T-helper 2 cell treated with Interferon-gamma antibody and Interleukin-4, amounts not matched to agents 5 μg/mL and 100 μg/mL, for 36 hours (primary cell): ENCODE results near the gene KRT38.
"Not testable (repeated sequence)": the region's sequence is repeated elsewhere in the genome, so short reads cannot be mapped to it uniquely, and the experiment has no call there.

Source experiments
- DNase-seq: peaks from one replicate; pipeline ENCODE4 v3.0.0; 2021; ENCODE audit warnings: low spot score
- H3K27ac Mint-ChIP-seq: one replicate; pipeline ENCODE4 v1.8.0; 2021; ENCODE audit warnings: mild to moderate bottlenecking, mixed read lengths
- H3K27me3 Mint-ChIP-seq: one replicate; pipeline ENCODE4 v1.8.0; 2021; ENCODE audit warnings: low read depth, mixed read lengths
- H3K36me3 Mint-ChIP-seq: one replicate; pipeline ENCODE4 v1.8.0; 2021; ENCODE audit warnings: low read depth, mixed read lengths
- H3K4me1 Mint-ChIP-seq: one replicate; pipeline ENCODE4 v1.8.0; 2021; ENCODE audit warnings: low read depth, mixed read lengths
- H3K4me3 Mint-ChIP-seq: one replicate; pipeline ENCODE4 v1.8.0; 2022; ENCODE audit warnings: mild to moderate bottlenecking, moderate library complexity, mixed read lengths
- H3K9me3 Mint-ChIP-seq: one replicate; pipeline ENCODE4 v1.8.0; 2021; ENCODE audit warnings: mixed read lengths

The KRT38 gene

DNA sequence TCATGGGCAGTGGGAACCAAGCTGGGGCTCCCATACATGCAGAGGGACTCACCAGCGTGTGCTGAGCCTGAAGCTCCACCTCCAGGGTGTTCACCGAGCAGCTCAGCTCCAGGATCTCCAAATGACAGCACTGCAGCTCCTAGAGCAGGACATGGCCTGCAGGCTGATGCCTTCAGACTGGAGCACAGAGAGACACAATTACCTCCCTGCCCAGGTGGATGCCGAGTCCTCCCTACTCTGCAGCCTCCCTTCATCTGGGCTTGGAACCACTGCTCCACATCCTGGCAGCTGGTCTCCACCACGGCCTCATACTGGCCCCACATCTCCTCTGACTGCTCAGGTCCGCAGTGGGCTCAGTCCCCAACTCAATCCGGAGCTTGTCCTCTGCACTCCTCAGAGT is 8.2 kb upstream of the KRT38 start:
- Mint-ChIP-seq H3K36me3 (no peaks in the 10 kb centered on the region), H3K9me3 (no peaks in the 10 kb centered on the region), H3K27me3 (peaks cover 16% of the 10 kb centered on the region), H3K4me1 (no peaks in the 10 kb centered on the region), H3K27ac (no peak overlapping the region), H3K4me3 (no peak overlapping the region)
- DNase-seq = no peak

DNA sequence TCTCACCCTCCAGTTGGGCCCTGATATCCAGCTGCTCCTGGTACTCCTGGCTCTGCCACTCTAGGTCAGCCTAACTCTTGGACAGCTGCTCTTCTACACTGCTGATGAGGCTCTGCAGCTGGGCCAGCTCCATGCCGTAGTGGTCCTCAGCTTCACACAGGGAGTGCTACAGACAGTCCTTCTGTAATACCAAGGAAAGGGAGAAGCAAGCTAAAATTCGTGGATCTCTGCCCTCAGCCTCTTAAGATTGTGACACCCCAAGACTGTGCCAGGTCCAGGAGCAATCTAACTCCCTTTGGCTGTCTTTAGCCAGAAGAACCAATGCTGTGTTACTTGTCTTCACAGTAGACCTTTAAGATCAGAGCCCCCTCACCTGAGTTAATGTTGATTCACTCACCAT is 7.7 kb upstream of the KRT38 start:
- Mint-ChIP-seq H3K27me3 (peaks cover 19% of the 10 kb centered on the region), H3K36me3 (no peaks in the 10 kb centered on the region), H3K9me3 (no peaks in the 10 kb centered on the region), H3K27ac (no peak overlapping the region), H3K4me1 (no peaks in the 10 kb centered on the region), H3K4me3 (no peak overlapping the region)
- DNase-seq = no peak

- H3K4me1 Mint-ChIP-seq = no peaks in the 10 kb centered on the region
- H3K9me3 Mint-ChIP-seq = no peaks in the 10 kb centered on the region
- H3K27ac Mint-ChIP-seq = no peak overlapping the region
- H3K36me3 Mint-ChIP-seq = no peaks in the 10 kb centered on the region
- DNase-seq = no peak
- no peak overlapping the region for H3K4me3 Mint-ChIP-seq
- H3K27me3 Mint-ChIP-seq = peaks cover 21% of the 10 kb centered on the region
Measured at GRCh38 chr17:41446806-41447205, 6.0 kb upstream of the KRT38 start.

GRCh38 chr17:41444640-41445039 is 3.9 kb upstream of the KRT38 start:
- Mint-ChIP-seq H3K9me3 (no peaks in the 10 kb centered on the region), H3K27me3 (peaks cover 13% of the 10 kb centered on the region), H3K4me3 (no peak overlapping the region), H3K36me3 (no peaks in the 10 kb centered on the region), H3K27ac (no peak overlapping the region), H3K4me1 (no peaks in the 10 kb centered on the region)
- no peak for DNase-seq

- Mint-ChIP-seq H3K9me3 (no peaks in the 10 kb centered on the region), H3K27ac (no peak overlapping the region), H3K4me3 (no peak overlapping the region), H3K4me1 (no peaks in the 10 kb centered on the region), H3K36me3 (no peaks in the 10 kb centered on the region), H3K27me3 (peaks cover 13% of the 10 kb centered on the region)
- DNase-seq = no peak
Measured at GRCh38 chr17:41444186-41444585, 3.4 kb upstream of the KRT38 start.

DNA sequence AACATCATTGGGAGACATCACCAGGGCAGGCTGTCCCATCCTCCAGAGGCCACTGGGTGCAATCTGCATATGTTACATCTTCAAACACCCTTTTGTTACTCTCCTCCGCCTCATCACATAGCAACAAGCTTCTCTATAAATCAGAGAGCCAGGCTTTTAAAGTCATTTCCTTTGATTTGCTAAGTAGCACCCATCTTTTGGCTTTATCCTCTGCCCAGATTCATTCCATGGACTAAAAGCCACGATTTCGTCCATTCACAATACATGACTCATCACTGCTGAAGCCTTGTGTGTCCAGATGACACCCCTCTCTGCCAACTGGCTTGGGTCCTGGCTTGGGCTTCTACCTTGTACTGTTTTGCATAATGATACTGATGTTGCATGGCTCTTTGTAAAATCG is 2.0 kb upstream of the KRT38 start:
- no peak overlapping the region for H3K27ac Mint-ChIP-seq
- DNase-seq = no peak
- H3K27me3 Mint-ChIP-seq = peaks cover 13% of the 10 kb centered on the region
- H3K9me3 Mint-ChIP-seq = no peaks in the 10 kb centered on the region
- H3K4me3 Mint-ChIP-seq = no peak overlapping the region
- no peaks in the 10 kb centered on the region for H3K36me3 Mint-ChIP-seq
- no peaks in the 10 kb centered on the region for H3K4me1 Mint-ChIP-seq

- Mint-ChIP-seq H3K4me1 (no peaks in the 10 kb centered on the region), H3K27me3 (peaks cover 11% of the 10 kb centered on the region), H3K4me3 (no peak overlapping the region), H3K27ac (no peak overlapping the region), H3K9me3 (no peaks in the 10 kb centered on the region), H3K36me3 (no peaks in the 10 kb centered on the region)
- DNase-seq = no peak
Measured at GRCh38 chr17:41439375-41439774, 1.4 kb downstream of the KRT38 start.

DNA sequence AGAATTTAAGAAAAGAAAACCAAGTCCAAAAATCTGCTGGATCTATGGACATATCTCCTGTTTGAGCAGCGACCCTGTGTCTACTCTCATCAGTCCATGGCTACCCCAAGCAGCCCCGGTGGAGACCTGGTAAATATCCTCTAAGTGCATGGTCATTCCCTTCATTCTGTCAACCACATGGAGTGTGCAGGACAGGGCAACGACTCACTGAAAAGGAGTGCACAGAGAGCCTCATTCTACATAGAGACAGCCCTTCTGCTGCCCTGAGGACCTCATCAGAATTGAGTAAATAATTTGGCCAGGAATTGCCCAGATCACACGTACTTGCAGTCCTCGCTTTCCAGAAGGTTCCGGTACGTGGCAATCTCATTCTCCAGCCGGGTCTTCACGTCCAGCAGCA is 3.0 kb downstream of the KRT38 start:
- H3K27ac Mint-ChIP-seq = no peak overlapping the region
- H3K36me3 Mint-ChIP-seq = no peaks in the 10 kb centered on the region
- no peaks in the 10 kb centered on the region for H3K9me3 Mint-ChIP-seq
- H3K4me1 Mint-ChIP-seq = no peaks in the 10 kb centered on the region
- peaks cover 2% of the 10 kb centered on the region for H3K27me3 Mint-ChIP-seq
- no peak for DNase-seq
- H3K4me3 Mint-ChIP-seq = no peak overlapping the region

GRCh38 chr17:41437254-41437653 is 3.5 kb downstream of the KRT38 start:
- Mint-ChIP-seq H3K27ac (no peak overlapping the region), H3K36me3 (no peaks in the 10 kb centered on the region), H3K9me3 (no peaks in the 10 kb centered on the region), H3K4me3 (no peak overlapping the region), H3K27me3 (no peaks in the 10 kb centered on the region), H3K4me1 (no peaks in the 10 kb centered on the region)
- DNase-seq = no peak

DNA sequence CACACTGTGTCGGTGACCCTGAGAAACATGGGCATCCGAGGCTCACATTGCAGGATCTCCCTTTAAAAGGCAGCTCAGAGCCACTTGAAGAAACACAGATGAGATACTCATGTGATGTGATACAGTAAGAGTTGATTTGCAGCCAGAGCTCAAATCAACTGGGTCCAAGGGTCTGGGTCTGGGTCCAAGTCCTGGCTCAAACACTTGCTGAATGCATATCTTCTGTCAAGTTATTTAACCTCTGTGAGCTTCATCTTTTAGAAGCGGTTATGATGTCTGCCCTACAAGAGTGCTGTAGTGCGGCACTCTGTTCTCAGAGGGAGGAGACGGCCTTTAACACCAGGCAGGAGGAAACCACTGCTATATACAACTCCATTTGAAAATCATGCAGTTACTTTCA is 6.4 kb downstream of the KRT38 start:
- no peak overlapping the region for H3K4me3 Mint-ChIP-seq

DNA sequence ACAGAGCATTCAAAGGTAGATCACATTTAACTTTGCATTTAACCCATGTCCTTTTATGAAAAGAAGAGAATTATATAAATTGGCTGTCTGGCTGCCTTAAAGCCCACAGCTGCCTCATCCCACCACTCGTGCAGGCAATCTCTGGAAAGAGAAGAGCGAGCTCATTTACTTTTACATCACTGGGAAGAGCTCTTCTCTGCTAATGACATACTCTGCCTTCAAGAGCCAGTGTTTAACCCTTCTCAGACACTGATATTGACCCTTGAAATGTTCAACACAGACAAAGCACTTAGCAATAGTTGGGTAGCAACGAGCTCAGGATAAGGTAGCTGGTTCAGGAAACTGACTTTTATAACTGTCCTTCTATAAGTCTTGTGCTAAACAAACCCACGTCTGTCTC is 6.8 kb downstream of the KRT38 start:
- Mint-ChIP-seq H3K27ac (no peak overlapping the region), H3K4me3 (no peak overlapping the region), H3K4me1 (no peaks in the 10 kb centered on the region), H3K9me3 (no peaks in the 10 kb centered on the region), H3K27me3 (peaks cover 2% of the 10 kb centered on the region), H3K36me3 (no peaks in the 10 kb centered on the region)
- DNase-seq = no peak

More for the DNA sequence above, 6.4 kb downstream of the KRT38 start:
- no peak overlapping the region for H3K27ac Mint-ChIP-seq
- no peaks in the 10 kb centered on the region for H3K36me3 Mint-ChIP-seq
- peaks cover 2% of the 10 kb centered on the region for H3K27me3 Mint-ChIP-seq
- DNase-seq = no peak
- no peaks in the 10 kb centered on the region for H3K9me3 Mint-ChIP-seq
- H3K4me1 Mint-ChIP-seq = no peaks in the 10 kb centered on the region

DNA sequence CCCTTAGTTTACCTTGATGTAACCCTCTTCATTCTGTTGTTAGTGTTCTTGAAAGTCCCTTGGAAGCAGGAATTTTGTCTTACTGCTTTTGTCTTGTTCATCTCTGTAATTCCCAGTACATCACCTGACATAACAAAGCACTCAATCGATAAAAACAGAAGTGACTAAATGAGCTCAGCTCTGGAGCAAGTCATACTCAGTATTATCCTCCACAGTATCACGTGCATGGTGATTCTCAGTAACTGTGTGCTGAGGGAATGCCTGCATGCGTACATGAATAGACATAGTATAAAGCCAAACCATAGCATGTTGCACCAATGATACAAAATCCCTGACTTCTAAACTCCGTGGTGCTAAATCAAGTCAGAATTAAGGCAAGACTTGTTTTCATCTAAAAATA is 7.2 kb downstream of the KRT38 start:
- Mint-ChIP-seq H3K27me3 (peaks cover 2% of the 10 kb centered on the region), H3K9me3 (no peaks in the 10 kb centered on the region), H3K4me3 (no peak overlapping the region), H3K4me1 (no peaks in the 10 kb centered on the region), H3K27ac (no peak overlapping the region), H3K36me3 (no peaks in the 10 kb centered on the region)
- no peak for DNase-seq

- H3K9me3 Mint-ChIP-seq, H3K4me3 Mint-ChIP-seq, H3K4me1 Mint-ChIP-seq, DNase-seq, H3K36me3 Mint-ChIP-seq, H3K27ac Mint-ChIP-seq, H3K27me3 Mint-ChIP-seq: not testable (repeated sequence)
Measured at GRCh38 chr17:41430376-41430775, 10.4 kb downstream of the KRT38 start.

DNA sequence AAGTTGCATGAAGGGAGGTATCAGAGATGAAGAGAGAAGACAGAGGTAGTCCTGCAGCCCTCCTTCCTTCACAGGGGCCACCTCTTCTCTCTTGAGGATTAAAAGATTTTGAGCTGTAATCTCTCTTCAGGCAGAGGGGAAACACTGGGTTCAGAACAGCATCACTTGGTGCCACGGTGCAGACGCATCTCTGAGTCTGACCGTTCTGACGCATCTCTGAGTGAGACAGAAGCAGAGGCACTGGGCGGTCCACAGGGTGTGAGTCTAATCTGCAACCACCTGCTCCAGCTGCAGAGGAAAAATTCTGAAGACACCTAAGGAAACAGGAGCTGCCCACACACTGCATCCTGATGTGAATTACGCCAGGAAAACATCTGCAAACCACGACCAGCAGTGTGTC is 11.1 kb downstream of the KRT38 start:
- DNase-seq = no peak
- Mint-ChIP-seq H3K27me3 (peaks cover 2% of the 10 kb centered on the region), H3K4me3 (no peak overlapping the region)

DNA sequence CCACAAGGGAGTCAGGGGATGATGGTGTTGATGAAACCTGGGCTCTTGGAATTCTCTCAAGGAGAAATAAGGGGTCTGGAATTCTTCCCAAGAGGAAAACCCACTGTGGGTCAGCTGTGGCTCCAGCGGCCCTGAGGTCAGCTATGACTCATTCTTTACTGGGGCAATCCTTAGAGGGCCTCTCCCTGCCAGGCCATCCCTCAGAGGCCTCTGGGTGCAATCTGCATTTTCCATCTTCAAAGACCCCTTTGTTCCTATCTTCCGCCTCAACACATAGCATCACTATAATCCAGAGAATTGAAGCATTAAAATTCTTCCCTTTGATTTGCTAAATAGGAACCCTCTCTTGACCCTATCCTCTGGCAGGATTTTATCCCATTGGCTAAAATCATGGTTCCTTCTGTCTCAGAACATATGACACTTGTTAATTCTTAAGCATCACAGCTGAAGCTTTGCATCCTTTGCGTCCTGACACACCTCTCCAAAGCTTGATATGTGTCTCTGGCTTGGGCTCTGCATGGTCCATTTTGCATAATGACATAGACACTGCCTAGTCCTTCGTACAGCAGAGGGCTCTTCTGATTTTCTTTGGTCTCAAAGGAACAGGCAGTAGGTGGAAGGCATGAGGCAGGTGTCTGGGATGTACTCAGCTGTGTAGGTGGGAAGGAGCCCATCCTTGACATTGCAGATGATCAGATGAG is 12.0 kb downstream of the KRT38 start:
- no peak overlapping the region for H3K27ac Mint-ChIP-seq
- no peaks in the 10 kb centered on the region for H3K9me3 Mint-ChIP-seq
- H3K4me3 Mint-ChIP-seq = no peak overlapping the region
- no peaks in the 10 kb centered on the region for H3K36me3 Mint-ChIP-seq
- no peak for DNase-seq
- H3K27me3 Mint-ChIP-seq = peaks cover 2% of the 10 kb centered on the region
- H3K4me1 Mint-ChIP-seq = no peaks in the 10 kb centered on the region

More for the DNA sequence above, 11.1 kb downstream of the KRT38 start:
- Mint-ChIP-seq H3K27ac (no peak overlapping the region), H3K4me1 (no peaks in the 10 kb centered on the region), H3K9me3 (no peaks in the 10 kb centered on the region), H3K36me3 (no peaks in the 10 kb centered on the region)
